GM13976 (cell line): Measurements from ENCODE around the gene MECR.

Experiments
- DNase-seq: peaks from one replicate; pipeline ENCODE4 v3.0.0; 2012; ENCODE audit warnings: low spot score
- in situ Hi-C: fragments of 300-500 bp; cut with MboI; formaldehyde crosslinking; loops from one replicate; pipeline ENCODE4 v1.12.0; 2022; ENCODE audit warnings: low sequenced_read_pairs, mixed read lengths, inconsistent platforms; ENCODE audit not compliant: unreplicated experiment
- TF ChIP-seq, protein P1 (sequence below): IDR thresholded peaks from 2 replicates; pipeline ENCODE4 v1.5.1; 2012; ENCODE audit warnings: borderline replicate concordance, mild to moderate bottlenecking; ENCODE audit not compliant: insufficient read depth; ENCODE audit errors: extremely low read depth, missing control alignments, control extremely low read depth

Gene MECR

GRCh38 chr1:29221296-29221695 lies 9.4 kb downstream of the MECR start:
- TF ChIP-seq, protein P1, sequence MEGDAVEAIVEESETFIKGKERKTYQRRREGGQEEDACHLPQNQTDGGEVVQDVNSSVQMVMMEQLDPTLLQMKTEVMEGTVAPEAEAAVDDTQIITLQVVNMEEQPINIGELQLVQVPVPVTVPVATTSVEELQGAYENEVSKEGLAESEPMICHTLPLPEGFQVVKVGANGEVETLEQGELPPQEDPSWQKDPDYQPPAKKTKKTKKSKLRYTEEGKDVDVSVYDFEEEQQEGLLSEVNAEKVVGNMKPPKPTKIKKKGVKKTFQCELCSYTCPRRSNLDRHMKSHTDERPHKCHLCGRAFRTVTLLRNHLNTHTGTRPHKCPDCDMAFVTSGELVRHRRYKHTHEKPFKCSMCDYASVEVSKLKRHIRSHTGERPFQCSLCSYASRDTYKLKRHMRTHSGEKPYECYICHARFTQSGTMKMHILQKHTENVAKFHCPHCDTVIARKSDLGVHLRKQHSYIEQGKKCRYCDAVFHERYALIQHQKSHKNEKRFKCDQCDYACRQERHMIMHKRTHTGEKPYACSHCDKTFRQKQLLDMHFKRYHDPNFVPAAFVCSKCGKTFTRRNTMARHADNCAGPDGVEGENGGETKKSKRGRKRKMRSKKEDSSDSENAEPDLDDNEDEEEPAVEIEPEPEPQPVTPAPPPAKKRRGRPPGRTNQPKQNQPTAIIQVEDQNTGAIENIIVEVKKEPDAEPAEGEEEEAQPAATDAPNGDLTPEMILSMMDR, result no peak
- DNase-seq, result no peak
- in situ Hi-C loops, result no loop called here

- DNase-seq, result no peak
Observed at GRCh38 chr1:29218223-29218622, 12.5 kb downstream of the MECR start.

GRCh38 chr1:29217633-29218032 lies 13.1 kb downstream of the MECR start:
- in situ Hi-C loops, result no loop called here
- no peak for DNase-seq
- TF ChIP-seq, protein P1, result no peak

More at GRCh38 chr1:29218223-29218622, 12.5 kb downstream of the MECR start:
- in situ Hi-C loops, result no loop called here
- TF ChIP-seq, protein P1, result no peak

GRCh38 chr1:29213055-29213454 lies 17.7 kb downstream of the MECR start:
- TF ChIP-seq, protein P1, result no peak
- in situ Hi-C loops, result no loop called here
- DNase-seq, result no peak

- DNase-seq, result no peak
- in situ Hi-C loops, result no loop called here
Observed at GRCh38 chr1:29211086-29212030, 19.4 kb downstream of the MECR start.

DNA sequence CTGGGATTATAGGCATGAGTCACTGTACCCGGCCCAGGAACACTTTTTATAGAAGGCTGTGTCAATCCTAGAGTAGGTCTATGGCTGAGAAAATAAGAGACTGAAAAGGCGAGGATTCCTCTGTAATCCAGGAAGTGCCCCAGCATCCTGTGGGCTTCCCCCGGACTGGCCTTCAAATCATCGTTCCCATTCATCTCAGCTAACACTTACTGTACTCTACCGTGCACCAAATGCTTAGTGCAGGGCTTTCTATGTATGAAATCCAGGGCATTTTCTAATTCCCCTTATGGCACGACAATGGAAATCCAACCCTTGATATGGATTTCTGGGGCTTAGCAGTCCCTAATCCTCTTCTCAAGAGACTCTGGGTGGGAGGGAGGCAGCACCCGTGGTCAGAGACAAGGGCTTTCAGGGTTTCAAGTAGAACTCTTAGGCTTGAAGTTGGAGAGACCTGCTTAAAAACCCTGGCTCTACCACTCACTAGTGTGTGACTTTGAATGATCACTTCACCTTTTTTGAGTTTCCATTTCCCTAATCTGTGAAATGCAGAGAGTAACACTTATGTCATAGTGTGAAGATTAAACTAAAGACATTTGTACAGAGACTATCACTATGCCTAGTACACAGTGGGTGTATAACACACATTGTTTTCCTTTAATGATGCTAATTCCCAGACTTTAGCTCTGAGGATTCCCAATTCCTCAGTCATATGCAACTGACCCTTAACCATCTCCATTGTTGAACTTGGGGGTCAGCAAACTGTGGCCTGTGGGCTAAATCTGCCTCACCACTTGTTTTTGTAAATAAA lies 20.3 kb downstream of the MECR start:
- peak; percentile 75 for DNase-seq
- in situ Hi-C loops, result no loop called here

More at GRCh38 chr1:29211086-29212030, 19.4 kb downstream of the MECR start:
- TF ChIP-seq, protein P1, result no peak

More for the DNA sequence above, 20.3 kb downstream of the MECR start:
- TF ChIP-seq, protein P1, result no peak
